Right lobe of liver (tissue), 6 donors: ENCODE results near the gene CYLD. TPM values are rescaled to one million over a fixed set of nuclear protein-coding genes. Genes with fewer than 3 reads are reported as not detected.

Experiments used
- ATAC-seq, 4 donors: fragments of 200-7000 bp; cut with Tn5 transposase; one replicate each; pipeline ENCODE4 v1.9.1; 2020; ENCODE audit warnings: mild to moderate bottlenecking in 4 of 4, moderate library complexity in 4 of 4
- DNase-seq, 3 donors: peaks; one replicate each; pipeline ENCODE4 v3.0.0-alpha.2; 2020
- H3K27ac ChIP-seq, 3 donors: fragments of 200-600 bp; one replicate each; pipeline ENCODE4 v1.8.0; 2022
- H3K27me3 ChIP-seq, 2 donors: fragments of 200-600 bp; one replicate each; pipeline ENCODE4 v1.8.0; 2022
- H3K36me3 ChIP-seq, 4 donors: fragments of 200-600 bp; sonication (generic) in 1 of 4; one replicate each; pipeline versions ENCODE4 v1.5.1 to v1.8.0; 2017 to 2022; ENCODE audit warnings: control low read depth in 1 of 4
- H3K4me1 ChIP-seq, 4 donors: fragments of 200-600 bp; sonication (generic) in 1 of 4; one replicate each; pipeline versions ENCODE4 v1.5.1 to v1.8.0; 2017 to 2022; ENCODE audit warnings: control low read depth in 1 of 4
- H3K4me3 ChIP-seq, 3 donors: fragments of 200-600 bp; one replicate each; pipeline ENCODE4 v1.8.0; 2022
- H3K9me3 ChIP-seq, 4 donors: fragments of 200-600 bp; sonication (generic) in 1 of 4; one replicate each; pipeline versions ENCODE4 v1.5.1 to v1.8.0; 2017 to 2022; ENCODE audit warnings: control low read depth in 1 of 4
- CTCF ChIP-seq, 4 donors: fragments of 200-600 bp in 3 of 4; fragments of 450-650 bp in 1 of 4; IDR thresholded peaks; one replicate each; pipeline versions ENCODE4 v1.5.1 to v1.8.0; 2016 to 2022; ENCODE audit warnings: antibody characterized with exemption in 4 of 4, mild to moderate bottlenecking in 2 of 4
- POLR2A ChIP-seq: fragments of 450-650 bp; IDR thresholded peaks from one replicate; pipeline ENCODE4 v1.6.1; 2017; ENCODE audit warnings: antibody characterized with exemption, mild to moderate bottlenecking
- WGBS: methylation state at CpG from one replicate; pipeline ENCODE4 v1.1.6; 2018; ENCODE audit warnings: low coverage, low lambda C conversion rate; ENCODE audit not compliant: insufficient coverage; ENCODE audit errors: missing lambda C conversion rate; 5-methylcytosine and 5-hydroxymethylcytosine counted together
- intact Hi-C, 2 donors: fragments of 100-400 bp; cut with DNase I; formaldehyde crosslinking; loops; one replicate each; pipeline versions ENCODE4 v1.11.2 to v1.14.1; 2022
- total RNA-seq, 6 experiments: library from RNA; depleted of rRNA in 2 of 6; stranded (reverse); fragments of >200 nt in 2 of 6; fragmentation: NEBNext Ultra II Directional in 3 of 6; extraction: Animal tissue kit (Norgen Biotek cat#: 25700) in 3 of 6; gene quantifications; one replicate each; pipeline versions ENCODE4 v1.1.0 to v1.2.4, GENCODE V29; 2016 to 2023
- donor health status: DM: no; HTN: yes; CAD: no.
- donor health status: DM: no; HTN: no; CAD: no.
- donor health status: DM: no; HTN: no; CAD: no.
- donor health status: DM: no; HTN: yes; CAD: no.
- donor health status: DM: no; HTN: yes; CAD: no.

Gene CYLD
- total RNA-seq, 6 experiments from 2014 or later, result 17.0 to 34.2 (median 19.5) TPM

GRCh38 chr16:50763211-50763610 is 21.3 kb downstream of the CYLD start:
- 86% methylated on average over 2 of the region's 2 CpGs for WGBS
- intact Hi-C loops, result no loop called here

GRCh38 chr16:50765260-50765659 is 23.4 kb downstream of the CYLD start:
- Histone ChIP-seq H3K27ac (no peak overlapping the region), H3K9me3 (peaks cover 0 to 4% (median 0%) of the 10 kb centered on the region in 4 donors), H3K36me3 (peaks cover 0 to 8% (median 4%) of the 10 kb centered on the region in 4 donors), H3K4me3 (no peak overlapping the region), H3K27me3 (no peaks in the 10 kb centered on the region), H3K4me1 (no peaks in the 10 kb centered on the region)
- 69% methylated on average over 1 of the region's 1 CpG for WGBS
- intact Hi-C loops, result no loop called here
- ATAC-seq (no peak), DNase-seq (no peak)
- TF ChIP-seq POLR2A (no peak), CTCF (IDR thresholded peaks at IDR 0.05) (no peak)

More at GRCh38 chr16:50763211-50763610, 21.3 kb downstream of the CYLD start:
- Histone ChIP-seq H3K9me3 (peaks cover 0 to 4% (median 0%) of the 10 kb centered on the region in 4 donors), H3K36me3 (peaks cover 0 to 8% (median 4%) of the 10 kb centered on the region in 4 donors), H3K4me1 (no peaks in the 10 kb centered on the region), H3K27ac (no peak overlapping the region), H3K27me3 (no peaks in the 10 kb centered on the region), H3K4me3 (no peak overlapping the region)
- ATAC-seq (no peak), DNase-seq (no peak)
- TF ChIP-seq POLR2A, result no peak
- no peak for TF ChIP-seq CTCF (IDR thresholded peaks at IDR 0.05)

GRCh38 chr16:50765861-50766260 is 24.0 kb downstream of the CYLD start:
- intact Hi-C loops, result no loop called here
- 82% methylated on average over 1 of the region's 1 CpG for WGBS
- no peak for ATAC-seq
- TF ChIP-seq CTCF (IDR thresholded peaks at IDR 0.05) (no peak), POLR2A (no peak)
- Histone ChIP-seq H3K4me1 (no peaks in the 10 kb centered on the region), H3K27me3 (no peaks in the 10 kb centered on the region), H3K27ac (no peak overlapping the region), H3K4me3 (no peak overlapping the region), H3K9me3 (peaks cover 0 to 4% (median 0%) of the 10 kb centered on the region in 4 donors), H3K36me3 (peaks cover 0 to 8% (median 4%) of the 10 kb centered on the region in 4 donors)
- DNase-seq, result no peak

- ATAC-seq (no peak), DNase-seq (no peak)
- 92% methylated on average over 2 of the region's 2 CpGs for WGBS
- H3K9me3 ChIP-seq, result peaks cover 0 to 4% (median 0%) of the 10 kb centered on the region in 4 donors
- H3K27me3 ChIP-seq, result no peaks in the 10 kb centered on the region
- no peaks in the 10 kb centered on the region for H3K4me1 ChIP-seq
- intact Hi-C loops, result no loop called here
- H3K36me3 ChIP-seq, result peaks cover 0 to 8% (median 4%) of the 10 kb centered on the region in 4 donors
- TF ChIP-seq POLR2A, result no peak
- no peak for TF ChIP-seq CTCF (IDR thresholded peaks at IDR 0.05)
- H3K4me3 ChIP-seq, result no peak overlapping the region
- H3K27ac ChIP-seq, result no peak overlapping the region
Measured at GRCh38 chr16:50767197-50767596, 25.3 kb downstream of the CYLD start.

GRCh38 chr16:50771366-50771765 is 29.5 kb downstream of the CYLD start:
- peaks cover 0 to 6% (median 2%) of the 10 kb centered on the region in 4 donors for H3K36me3 ChIP-seq
- intact Hi-C loops, result no loop called here
- TF ChIP-seq CTCF (IDR thresholded peaks at IDR 0.05), result no peak
- no peak for TF ChIP-seq POLR2A

More at GRCh38 chr16:50771366-50771765, 29.5 kb downstream of the CYLD start:
- WGBS, result 97% methylated on average over 3 of the region's 3 CpGs
- no peaks in the 10 kb centered on the region for H3K27me3 ChIP-seq
- no peak for DNase-seq
- no peak for ATAC-seq
- H3K4me3 ChIP-seq, result no peak overlapping the region
- H3K27ac ChIP-seq, result no peak overlapping the region
- H3K9me3 ChIP-seq, result no peaks in the 10 kb centered on the region
- no peaks in the 10 kb centered on the region for H3K4me1 ChIP-seq
